ENCODE data around the gene SPATA3. TPM values are rescaled to one million over a fixed set of nuclear protein-coding genes. Genes with fewer than 3 reads are reported as not detected.

SPATA3 gene
- total RNA-seq, 1 experiment from 2014 or later, result not detected

DNA sequence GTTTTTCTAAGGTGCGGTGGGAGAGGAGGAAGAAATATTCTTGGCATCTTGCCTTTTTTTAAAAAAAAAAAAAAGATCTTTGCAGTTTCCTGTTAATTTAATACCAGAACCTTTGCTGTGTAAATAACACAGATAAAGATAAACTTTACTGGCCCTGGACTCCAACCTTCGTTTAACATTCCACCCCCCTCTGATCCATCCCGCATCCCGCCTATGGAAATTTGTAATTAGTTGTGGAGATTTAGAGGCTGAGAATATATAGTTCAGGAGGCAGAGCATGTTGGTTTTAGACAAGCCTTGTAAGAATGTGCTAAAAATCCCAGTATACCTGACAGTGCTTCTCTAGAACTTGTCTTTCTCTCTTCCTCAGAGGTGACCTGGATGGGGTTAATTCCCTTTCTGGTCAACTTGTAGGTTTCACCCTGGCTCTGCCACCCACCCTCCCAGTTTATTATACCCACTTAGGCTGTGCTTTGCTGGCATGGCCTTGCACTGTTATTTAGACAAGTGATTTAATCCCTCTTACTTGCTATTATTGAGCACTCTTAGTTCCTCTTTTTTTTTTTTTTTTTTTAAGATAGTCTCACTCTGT lies 38.5 kb downstream of the SPATA3 start:
- Histone ChIP-seq H4K20me1 (ENCODE audit: low read length) (no peaks in the 10 kb centered on the region), H3K79me2 (ENCODE audit: low read length) (no peaks in the 10 kb centered on the region), H3K27ac (ENCODE audit: low read length) (no peak overlapping the region), H3K9me3 (ENCODE audit: low read length) (no peaks in the 10 kb centered on the region), H3K4me2 (ENCODE audit: low read length) (no peak overlapping the region), H2AFZ (ENCODE audit: low read length) (no peak overlapping the region), H3K9ac (ENCODE audit: low read length) (no peak overlapping the region), H3K27me3 (ENCODE audit: low read length) (peaks cover 21% of the 10 kb centered on the region), H3K4me3 (ENCODE audit: low read length) (no peak overlapping the region), H3K4me1 (ENCODE audit: insufficient read depth, low read length) (no peaks in the 10 kb centered on the region), H3F3A (ENCODE audit: low read length, unreplicated experiment) (no peaks in the 10 kb centered on the region), H3K9me2 (replicated peaks; ENCODE audit: low read length) (no peaks in the 10 kb centered on the region), H3K36me3 (ENCODE audit: low read depth, low read length) (no peaks in the 10 kb centered on the region)
- BruUV-seq (replicated peaks), result no TSS peak
- intact Hi-C loops (cut with micrococcal nuclease), result no loop called here
- ChIA-PET CTCF (no interaction called here), POLR2A (ENCODE audit: unreplicated experiment) (no interaction called here)
- peak; percentile 19; the same call in 1 of the 2 replicates for ATAC-seq
- DNase-seq, result no peak
- TF ChIP-seq EZH2phosphoT487 (IDR thresholded peaks at IDR 0.05; ENCODE audit: borderline replicate concordance, low read length), result no peak
- TF ChIP-seq EZH2 (IDR thresholded peaks at IDR 0.05; ENCODE audit: low read length, unreplicated experiment), result no peak
- TF ChIP-seq, protein P1, sequence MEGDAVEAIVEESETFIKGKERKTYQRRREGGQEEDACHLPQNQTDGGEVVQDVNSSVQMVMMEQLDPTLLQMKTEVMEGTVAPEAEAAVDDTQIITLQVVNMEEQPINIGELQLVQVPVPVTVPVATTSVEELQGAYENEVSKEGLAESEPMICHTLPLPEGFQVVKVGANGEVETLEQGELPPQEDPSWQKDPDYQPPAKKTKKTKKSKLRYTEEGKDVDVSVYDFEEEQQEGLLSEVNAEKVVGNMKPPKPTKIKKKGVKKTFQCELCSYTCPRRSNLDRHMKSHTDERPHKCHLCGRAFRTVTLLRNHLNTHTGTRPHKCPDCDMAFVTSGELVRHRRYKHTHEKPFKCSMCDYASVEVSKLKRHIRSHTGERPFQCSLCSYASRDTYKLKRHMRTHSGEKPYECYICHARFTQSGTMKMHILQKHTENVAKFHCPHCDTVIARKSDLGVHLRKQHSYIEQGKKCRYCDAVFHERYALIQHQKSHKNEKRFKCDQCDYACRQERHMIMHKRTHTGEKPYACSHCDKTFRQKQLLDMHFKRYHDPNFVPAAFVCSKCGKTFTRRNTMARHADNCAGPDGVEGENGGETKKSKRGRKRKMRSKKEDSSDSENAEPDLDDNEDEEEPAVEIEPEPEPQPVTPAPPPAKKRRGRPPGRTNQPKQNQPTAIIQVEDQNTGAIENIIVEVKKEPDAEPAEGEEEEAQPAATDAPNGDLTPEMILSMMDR (conservative IDR thresholded peaks at IDR 0.05; ENCODE audit: low read depth, low read length), result no peak

- H4K20me1 ChIP-seq (ENCODE audit: low read length), result no peaks in the 10 kb centered on the region
- peaks cover 21% of the 10 kb centered on the region for H3K27me3 ChIP-seq (ENCODE audit: low read length)
- no peak overlapping the region for H3K4me3 ChIP-seq (ENCODE audit: low read length)
- H3K4me1 ChIP-seq (ENCODE audit: insufficient read depth, low read length), result no peaks in the 10 kb centered on the region
- CTCF ChIA-PET, result no interaction called here
- DNase-seq, result no peak
- H3F3A ChIP-seq (ENCODE audit: low read length, unreplicated experiment), result no peaks in the 10 kb centered on the region
- H3K36me3 ChIP-seq (ENCODE audit: low read depth, low read length), result no peaks in the 10 kb centered on the region
- intact Hi-C loops (cut with micrococcal nuclease), result no loop called here
- no peaks in the 10 kb centered on the region for H3K9me2 ChIP-seq (replicated peaks; ENCODE audit: low read length)
- H3K79me2 ChIP-seq (ENCODE audit: low read length), result no peaks in the 10 kb centered on the region
- BruUV-seq (replicated peaks), result no TSS peak
- no peak for ATAC-seq
- H3K27ac ChIP-seq (ENCODE audit: low read length), result no peak overlapping the region
- no peak overlapping the region for H3K9ac ChIP-seq (ENCODE audit: low read length)
- H3K4me2 ChIP-seq (ENCODE audit: low read length), result no peak overlapping the region
- no peaks in the 10 kb centered on the region for H3K9me3 ChIP-seq (ENCODE audit: low read length)
- POLR2A ChIA-PET (ENCODE audit: unreplicated experiment), result no interaction called here
- H2AFZ ChIP-seq (ENCODE audit: low read length), result no peak overlapping the region
- no peak for TF ChIP-seq EZH2 (IDR thresholded peaks at IDR 0.05; ENCODE audit: low read length, unreplicated experiment)
- no peak for TF ChIP-seq EZH2phosphoT487 (IDR thresholded peaks at IDR 0.05; ENCODE audit: borderline replicate concordance, low read length)
- TF ChIP-seq, protein P1 (conservative IDR thresholded peaks at IDR 0.05; ENCODE audit: low read depth, low read length), result no peak
These were observed 40.2 kb downstream of the SPATA3 start for GRCh38 chr2:231036131-231036530.

- DNase-seq (no peak), ATAC-seq (no peak)
- Histone ChIP-seq H3F3A (ENCODE audit: low read length, unreplicated experiment) (no peaks in the 10 kb centered on the region), H3K27me3 (ENCODE audit: low read length) (peaks cover 21% of the 10 kb centered on the region), H4K20me1 (ENCODE audit: low read length) (no peaks in the 10 kb centered on the region), H3K4me2 (ENCODE audit: low read length) (no peak overlapping the region), H3K9me3 (ENCODE audit: low read length) (no peaks in the 10 kb centered on the region), H3K27ac (ENCODE audit: low read length) (no peak overlapping the region), H2AFZ (ENCODE audit: low read length) (no peak overlapping the region), H3K36me3 (ENCODE audit: low read depth, low read length) (no peaks in the 10 kb centered on the region), H3K9me2 (replicated peaks; ENCODE audit: low read length) (no peaks in the 10 kb centered on the region), H3K4me3 (ENCODE audit: low read length) (no peak overlapping the region), H3K79me2 (ENCODE audit: low read length) (no peaks in the 10 kb centered on the region), H3K9ac (ENCODE audit: low read length) (no peak overlapping the region), H3K4me1 (ENCODE audit: insufficient read depth, low read length) (no peaks in the 10 kb centered on the region)
- no TSS peak for BruUV-seq (replicated peaks)
- POLR2A ChIA-PET (ENCODE audit: unreplicated experiment), result no interaction called here
- intact Hi-C loops (cut with micrococcal nuclease), result no loop called here
- TF ChIP-seq, protein P1 (conservative IDR thresholded peaks at IDR 0.05; ENCODE audit: low read depth, low read length), result no peak
- CTCF ChIA-PET, result no interaction called here
These were observed 40.7 kb downstream of the SPATA3 start for GRCh38 chr2:231036578-231037106.

Data from PC-3 (cell line).